Measurements from ENCODE around the gene DCHS1.

DCHS1 gene

DNA sequence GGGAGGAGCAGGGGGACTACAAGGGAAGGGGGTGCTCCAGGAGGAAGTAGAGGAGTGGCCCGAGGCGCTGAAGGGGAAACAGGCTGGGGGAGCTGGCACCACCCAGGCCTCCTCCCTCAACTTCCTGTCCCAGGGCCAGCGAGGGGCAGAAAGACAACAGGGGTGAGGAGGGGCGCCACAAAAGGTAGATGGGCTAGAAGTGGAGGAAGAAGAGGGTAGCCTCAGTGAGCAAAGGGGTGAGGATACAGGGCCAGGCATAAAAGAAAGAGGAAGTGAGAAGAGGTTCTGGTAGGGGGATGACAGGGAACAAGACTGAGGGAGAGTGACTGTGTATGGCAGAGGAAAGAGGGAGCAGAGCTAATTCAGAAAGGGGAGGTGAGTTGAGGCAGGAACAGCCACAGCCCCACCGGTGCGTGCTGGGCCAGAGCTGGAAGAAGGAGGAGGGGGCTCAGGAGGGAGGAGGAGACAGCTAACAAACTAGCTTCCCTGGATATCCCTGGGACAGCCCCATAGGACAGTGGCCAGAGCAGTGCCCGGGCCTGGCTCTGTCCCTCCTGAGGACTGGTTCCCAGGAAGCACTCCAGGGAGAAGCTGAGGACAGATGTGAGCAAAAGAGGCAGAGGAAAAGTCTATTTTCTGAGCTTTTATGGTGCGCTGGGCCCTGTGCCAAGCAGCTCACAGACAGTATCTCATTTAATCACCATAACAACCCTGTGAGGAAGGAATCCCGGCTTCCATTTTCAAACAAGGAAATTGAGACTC is 8.5 kb downstream of the DCHS1 start:
- DNase-seq, result no peak

DNA sequence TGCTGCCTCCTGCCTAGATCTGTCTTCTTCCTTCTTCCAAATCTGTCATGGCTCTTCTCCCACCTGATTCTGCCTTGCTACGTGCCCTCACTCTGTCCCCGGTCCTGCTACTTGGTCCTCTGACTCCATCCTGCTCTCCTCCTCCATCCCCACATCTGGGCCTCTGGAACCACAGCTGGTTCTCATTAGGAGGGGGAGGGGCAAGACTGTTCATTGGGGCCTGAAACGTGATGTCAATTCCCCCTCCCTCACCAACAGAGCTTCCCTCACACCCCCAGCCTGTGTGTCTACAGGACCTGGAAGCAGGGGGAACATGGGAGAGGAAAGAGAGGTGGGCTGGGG is 9.1 kb downstream of the DCHS1 start:
- no peak for DNase-seq

DNA sequence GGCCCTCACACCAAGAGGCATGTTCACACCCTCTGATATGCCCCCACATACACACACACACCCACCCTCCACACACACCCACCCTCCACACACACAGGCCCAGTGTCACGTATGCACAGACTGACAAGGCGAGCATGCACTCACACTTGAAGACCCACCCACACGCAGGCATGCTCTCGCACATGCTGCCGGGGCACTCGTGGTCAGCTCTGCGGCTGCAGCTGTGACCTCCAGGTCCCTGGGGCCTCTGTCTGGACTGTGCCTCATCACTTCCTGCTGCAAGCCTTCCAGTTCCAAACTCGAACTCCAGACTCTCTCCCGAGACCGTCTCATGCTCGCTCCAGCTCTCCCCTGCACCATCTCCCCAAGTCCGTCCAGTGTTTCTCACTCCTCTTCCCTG is 9.5 kb downstream of the DCHS1 start:
- DNase-seq, result no peak

DNA sequence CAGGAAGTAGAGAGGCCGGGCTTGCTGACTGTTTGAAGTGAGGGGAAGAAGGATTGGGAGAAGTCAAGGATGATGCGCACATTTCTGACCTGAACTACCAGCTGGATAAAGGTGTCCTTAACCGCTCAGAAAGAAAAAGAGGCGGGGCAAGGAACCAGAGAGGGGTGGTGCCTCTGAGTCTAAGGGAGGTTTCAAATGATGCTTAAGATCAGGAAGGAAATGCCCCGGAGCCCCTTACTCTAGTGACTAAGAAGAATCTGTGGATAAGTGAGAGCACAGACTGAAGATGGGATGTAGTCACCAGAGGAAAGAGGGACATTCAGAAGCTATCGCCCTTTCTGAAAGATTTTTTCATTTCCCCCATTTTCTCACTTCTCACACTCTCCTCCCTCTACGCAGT is 12.7 kb downstream of the DCHS1 start:
- no peak for DNase-seq

DNA sequence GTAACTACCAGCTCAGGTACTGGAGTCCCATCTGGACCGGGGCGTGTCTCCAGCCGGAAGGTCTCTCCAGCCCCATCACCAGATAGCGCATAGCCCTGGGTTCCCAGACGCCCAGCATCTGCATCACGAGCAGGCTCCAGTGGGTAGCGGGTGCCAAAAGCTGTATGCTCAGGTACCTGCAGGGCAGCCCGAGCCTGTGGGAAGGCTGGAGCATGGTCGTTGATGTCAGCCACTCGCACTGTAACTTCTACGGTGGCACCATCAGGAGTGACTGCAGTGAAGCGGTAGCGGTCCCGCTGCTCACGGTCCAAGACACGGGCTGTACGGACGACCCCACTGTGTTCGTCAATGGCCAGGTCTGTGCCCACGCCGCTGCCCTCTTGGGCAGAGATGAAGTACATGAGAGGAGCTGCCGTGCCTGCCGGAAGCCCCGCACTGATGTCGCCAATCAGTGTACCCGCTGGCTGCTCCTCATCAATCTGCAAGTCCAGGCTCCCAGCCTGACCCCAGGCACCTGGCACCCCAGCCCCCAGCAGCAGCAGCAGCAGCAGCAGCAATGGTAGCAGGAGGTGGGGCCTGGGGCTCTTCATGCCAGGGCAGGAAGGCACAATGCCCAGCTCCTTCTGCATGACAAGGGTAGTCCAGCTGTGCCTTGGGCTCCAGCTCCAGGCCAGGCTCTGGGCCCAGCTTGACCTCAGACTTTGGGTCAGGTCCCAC is 14.5 kb downstream of the DCHS1 start:
- DNase-seq, result no peak

DNA sequence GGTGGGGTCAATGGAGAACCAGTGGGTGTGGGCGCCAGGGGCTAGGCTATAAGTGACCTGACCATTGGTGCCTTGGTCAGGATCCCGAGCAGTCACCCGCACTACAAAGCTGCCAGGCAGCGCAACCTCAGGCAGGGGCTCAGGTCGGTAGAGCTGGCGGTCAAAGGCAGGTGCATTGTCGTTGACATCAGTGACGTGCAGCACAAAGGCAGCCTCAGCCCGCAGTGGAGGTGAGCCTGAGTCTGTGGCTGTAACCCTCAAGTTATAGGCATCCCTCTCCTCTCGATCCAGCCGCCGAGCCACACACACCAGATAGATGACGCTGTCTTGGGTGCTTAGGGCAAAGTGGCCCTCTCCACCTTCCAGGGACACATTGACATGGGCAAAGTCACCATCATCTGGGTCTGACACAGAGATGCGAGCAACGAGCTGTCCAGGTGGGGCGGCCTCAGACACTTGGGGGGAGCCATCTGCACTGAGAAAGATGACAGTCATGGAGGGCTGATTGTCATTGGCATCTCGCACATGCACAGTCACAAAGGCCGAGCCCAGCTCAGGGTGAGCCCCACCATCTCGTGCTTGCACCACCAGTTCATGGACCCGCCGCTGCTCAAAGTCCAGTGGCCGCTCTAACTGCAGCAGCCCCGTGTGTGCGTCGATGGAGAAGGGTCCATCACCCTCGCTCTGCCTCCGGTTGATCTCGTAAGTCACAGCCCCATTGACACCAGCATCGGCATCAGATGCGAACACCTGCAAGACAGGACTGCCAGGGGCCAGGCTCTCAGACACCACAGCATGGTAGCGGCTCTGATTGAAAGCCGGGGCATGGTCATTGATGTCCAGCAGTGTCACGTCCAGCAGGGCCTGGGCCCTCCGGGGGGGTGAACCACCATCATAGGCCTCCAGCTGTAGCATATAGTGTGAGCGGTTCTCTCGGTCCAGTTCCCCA is 15.3 kb downstream of the DCHS1 start:
- no peak for DNase-seq

DNA sequence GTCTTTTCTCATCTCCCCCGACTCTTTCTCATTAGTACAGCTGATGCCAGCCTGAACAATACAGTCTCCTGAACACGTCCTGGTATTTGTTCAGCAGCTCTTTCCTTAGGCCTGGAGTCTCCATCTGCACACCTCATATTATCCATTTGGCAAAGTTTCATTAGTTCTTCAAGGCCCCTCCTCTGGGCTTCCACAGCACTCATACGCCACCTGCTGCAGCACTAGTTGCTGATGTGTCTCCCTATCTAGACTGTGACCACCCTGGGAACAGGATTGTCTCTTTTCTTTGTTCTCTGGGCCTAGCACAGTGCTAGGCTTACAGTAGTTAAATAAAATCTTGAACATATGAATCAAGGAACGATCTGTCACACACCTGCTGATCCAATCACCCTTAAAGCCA is 17.2 kb downstream of the DCHS1 start:
- DNase-seq, result no peak

DNA sequence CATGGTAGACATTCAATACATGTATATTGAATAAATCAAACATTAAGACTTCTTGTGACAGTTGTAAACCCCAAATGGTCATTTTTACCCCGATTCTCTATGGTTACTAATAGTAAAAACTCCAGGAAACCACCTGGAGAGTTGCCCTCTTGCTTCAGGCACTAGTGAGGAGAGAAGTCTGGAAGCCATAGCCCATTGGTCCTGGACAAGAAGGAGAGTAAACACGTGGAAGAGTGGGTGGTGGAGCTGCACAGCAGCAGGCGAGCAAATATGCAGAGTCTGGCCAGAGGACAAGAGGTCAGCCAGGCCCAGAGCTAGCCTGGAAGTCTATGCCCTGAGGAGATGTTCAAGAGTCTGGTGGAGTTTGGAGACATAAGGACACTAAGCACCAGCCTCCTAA is 17.7 kb downstream of the DCHS1 start:
- DNase-seq, result no peak

DNA sequence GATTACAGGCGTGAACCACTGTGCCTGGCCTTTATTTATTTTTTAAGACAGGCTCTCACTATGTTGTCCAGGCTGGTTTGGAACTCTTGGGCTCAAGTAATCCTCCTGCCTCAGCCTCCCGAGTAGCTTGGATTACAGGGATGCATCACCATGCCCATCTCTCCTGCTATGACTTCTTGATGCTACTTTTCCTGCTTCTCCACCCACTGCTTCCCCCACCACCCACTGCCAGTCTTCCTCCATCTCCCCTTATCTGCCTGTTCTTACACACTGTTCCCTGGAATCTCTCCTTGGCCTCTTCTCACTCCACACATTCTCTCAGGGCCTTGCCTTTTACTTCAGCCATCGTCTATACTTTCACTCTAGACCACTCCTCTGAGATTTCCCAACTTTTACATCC is 19.1 kb downstream of the DCHS1 start:
- no peak for DNase-seq

DNA sequence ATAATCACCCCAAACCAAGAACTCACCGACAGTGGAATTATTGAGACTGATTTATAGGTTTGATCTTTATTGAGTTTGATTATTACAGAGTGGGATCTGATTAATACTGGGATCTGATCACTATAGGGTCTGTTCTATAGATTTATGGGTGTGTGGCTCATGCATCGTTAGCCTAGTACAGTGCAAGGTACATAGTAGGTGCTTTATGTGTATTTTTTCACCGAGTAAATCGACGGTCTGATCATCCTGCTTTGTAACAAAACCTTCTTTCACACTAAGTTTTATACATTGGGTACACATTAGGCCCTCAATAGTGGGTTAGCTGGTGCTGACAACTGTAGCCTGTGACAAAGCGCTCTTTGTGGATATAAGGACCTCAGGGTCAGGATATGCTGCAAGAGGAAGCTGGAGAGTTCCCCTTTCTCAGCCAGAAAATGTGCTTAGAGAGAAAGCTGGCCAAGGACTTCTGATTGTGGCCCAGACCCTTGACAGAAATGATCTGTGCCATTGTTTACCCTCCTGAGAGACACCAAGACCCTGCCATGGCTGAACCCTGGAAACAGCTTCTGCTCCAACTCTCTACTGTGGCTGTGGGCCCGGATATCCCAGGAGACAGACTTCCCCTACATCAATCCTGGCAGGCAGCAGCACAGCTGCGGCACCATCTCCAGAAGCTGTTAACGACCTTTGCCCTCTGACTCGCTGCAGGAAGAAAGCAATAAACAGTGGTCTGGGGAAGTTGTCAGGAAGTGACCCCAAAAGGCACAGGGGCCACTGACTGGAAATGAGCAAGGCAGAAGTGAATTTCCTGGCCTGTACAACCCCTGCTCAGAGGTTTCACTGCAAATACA is 20.3 kb downstream of the DCHS1 start:
- no peak for DNase-seq

DNA sequence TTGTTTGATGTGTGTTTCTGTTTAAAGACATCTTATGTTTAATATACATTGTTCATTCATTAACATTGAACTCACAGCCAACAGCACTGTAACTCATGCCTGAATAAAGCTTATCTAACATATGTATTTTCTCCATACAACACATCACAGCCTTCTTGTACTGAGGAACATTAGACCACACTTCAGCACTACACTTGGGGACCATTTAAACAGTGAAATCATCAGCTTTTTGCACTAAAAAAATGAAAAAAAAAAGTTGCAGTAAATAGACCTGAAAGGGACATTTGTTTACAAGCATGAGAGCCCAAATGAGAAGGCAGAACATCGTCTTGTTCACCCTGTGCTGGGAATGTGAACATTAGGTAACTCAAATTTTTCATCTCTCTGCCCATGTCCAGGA is 21.1 kb downstream of the DCHS1 start:
- DNase-seq, result no peak

DNA sequence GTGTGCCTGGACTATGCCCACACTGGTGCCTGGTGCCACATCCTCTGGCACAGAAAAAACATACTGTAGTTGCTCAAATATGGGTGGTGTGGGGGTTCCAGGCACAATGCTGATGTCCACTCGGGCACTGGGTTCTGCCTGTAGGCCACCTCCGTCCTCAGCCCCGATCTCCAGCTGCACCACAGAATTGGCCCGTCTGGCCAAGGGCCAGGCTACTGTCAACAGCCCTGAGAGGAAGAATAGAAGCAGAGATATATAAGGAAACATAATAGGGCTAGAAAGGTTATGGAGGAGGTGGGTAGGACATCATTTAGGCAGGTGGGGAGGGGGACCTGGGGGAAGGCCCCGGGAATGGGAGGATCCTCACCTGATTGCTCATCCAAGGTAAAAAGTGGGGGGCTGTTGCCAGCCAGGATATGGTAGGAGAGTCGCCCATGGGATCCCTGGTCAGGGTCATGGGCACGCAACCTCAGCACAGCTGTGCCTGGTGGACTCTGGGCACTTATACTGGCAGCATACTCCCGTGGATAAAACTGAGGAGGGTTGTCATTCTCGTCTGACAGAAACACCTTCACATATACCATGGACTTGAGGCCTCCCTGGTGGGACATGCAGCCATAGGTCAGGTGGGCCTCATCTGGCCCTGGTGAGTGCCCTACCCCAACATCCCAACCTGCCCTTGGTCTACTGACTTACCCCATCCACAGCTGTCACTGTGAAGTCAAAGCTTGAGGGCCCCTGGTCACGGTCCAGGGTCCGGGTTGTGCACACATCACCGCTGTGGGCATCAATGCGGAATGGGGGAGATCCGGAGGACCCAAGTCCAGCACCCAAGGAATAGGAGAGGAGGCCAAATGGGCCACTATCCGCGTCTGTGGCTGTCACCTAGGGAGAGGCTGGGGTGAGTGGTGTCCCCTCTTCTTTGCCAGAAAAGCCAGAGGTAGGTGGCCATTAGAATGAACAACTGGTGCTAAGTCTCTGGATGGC is 21.9 kb downstream of the DCHS1 start:
- DNase-seq, result no peak

DNA sequence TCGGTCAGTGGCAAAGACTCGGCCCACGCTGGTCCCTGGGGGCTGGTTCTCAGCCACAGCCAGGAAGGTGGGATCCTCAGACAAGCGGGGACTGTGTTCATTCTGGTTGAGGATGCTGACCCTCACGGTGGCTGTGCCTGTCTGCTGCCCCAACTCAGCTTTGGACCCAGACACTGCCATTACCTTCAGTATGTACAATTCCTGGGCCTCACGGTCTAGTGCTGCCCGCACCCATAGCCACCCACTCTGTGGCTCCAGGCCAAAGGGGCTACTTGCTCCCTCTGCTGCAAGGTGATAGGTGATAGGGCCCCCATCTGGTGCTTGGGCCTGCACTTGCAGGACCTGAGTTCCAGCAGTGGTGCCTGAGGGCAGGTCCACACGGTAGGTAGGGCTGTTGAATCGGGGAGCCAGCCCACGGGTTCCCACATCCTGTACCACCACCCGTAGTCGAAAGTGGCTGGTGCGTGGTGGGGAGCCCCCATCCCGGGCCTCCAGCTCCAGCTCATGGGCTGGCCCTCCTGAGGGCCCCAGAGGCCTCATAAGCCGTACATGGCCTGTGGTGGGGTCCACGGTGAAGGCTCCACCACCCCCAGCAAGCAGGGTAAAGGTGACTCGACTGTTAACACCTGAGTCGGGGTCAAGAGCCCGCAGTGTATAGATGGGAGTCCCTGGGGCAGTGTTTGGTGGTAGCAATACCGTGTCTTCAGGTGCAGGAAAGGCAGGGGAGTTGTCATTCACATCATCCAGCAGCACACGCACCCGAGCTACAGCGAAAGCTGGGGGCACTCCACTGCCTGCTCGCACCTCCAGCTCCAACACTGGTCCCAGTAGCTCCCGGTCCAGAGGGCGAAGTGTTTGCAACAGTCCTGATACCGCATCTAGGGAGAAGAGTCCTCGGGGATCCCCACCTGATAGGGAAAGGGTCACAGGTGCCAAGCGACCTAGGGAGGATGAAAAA is 23.2 kb downstream of the DCHS1 start:
- DNase-seq, result no peak

DNA sequence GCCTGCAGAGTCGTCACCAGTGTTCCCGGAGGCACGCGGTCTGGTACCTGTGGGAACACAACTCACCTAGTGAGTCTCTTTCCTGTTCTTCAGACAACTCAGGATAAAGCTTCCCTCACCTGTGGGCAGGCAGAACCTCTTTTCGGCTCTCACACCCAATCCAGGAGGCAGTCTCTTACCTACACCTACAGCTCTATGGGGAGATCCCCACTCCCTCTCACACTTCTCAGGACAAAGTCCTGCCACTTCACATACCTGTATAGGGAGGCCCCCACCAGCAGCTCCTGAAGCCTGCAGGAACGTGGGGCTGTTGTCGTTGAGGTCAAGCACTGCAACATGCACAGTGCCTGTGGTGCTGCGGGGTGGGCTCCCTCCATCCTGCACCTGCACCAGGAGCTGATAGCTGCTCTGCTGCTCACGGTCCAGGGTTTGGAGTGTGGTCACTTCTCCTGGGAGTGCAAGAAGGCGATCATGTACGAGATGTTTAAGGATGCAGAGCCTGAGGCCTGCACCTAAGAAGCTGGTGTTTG is 24.2 kb downstream of the DCHS1 start:
- no peak for DNase-seq

DNA sequence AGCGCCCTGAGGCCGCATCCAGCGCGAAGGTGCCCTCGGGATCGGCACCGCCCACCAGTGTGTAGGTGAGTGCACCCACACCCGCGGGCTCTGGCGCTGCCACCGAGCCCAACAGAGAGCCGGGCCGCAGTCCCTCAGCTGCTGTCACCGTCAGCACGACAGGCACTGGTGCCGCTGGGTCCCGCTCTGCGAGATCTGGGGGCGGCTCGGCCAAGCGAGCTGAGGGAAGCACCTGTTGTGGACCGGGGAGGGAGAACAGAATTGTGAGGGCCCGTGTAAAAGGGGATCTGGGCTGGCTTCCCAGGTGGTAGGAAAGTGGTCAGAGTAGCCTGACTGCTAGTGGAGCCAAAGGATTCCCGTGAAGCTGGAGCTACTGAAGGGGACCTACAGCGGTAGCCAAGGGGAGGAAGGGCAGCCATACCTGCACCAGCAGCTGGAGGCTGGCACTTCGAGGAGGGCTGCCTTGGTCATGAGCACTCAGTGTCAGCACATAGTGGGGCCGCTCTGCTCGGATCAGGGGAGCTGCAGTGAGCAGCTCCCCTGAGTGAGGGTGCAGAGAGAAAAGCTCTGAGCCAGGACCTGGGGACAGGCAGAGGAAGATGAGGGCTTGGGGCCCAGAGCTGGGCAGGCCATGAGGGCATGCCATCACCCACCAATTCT is 24.8 kb downstream of the DCHS1 start:
- DNase-seq, result no peak

DNA sequence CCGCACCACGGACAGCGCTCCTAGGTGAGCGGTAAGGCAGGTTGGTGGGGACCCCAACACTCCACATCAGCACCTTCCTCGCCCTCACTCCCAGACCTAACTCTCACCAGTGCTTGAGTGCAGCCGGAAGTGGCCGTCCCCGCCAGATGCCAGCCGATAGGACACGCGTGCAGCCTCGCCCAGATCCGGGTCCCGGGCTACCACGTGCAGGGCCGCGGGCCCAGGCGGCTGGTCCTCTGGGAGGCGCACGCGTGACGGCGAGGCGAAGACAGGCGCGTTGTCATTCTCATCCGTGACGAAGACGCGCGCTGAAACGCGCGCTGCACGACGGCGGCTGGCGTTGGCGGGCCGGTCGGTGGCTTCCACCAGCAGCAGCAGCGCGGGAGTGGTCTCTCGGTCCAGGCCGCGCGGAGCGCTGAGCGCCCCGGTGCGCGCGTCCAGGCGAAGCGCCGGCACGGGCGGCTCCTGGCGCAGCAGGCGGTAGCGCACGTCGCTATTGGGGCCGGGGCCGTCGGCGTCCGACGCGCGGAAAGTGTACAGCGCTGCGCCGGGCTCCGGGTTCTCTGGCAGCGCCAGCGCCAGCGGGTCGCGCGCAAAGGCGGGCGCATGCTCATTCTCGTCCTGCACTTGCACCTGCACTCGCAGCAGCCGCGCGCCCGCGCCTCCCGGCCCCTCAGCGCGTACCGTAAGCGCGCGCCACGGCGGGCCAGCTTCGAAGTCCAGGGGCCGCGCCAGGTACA is 25.5 kb downstream of the DCHS1 start:
- DNase-seq, result no peak

DNA sequence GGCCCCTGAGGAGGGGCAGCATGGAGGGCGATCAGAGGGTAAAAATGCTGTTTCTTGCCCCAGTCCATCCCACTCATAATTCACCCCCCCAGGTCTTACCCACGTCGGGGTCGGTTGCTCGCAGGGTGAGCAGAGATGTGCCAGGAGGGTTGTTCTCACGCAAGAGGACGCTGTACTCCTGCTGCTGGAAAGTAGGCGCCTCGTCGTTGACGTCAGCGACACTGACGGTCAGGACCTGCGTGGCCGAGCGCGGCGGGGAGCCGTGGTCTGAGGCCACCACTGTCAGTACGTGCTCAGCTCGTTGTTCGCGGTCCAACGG is 26.1 kb downstream of the DCHS1 start:
- DNase-seq, result no peak

DNA sequence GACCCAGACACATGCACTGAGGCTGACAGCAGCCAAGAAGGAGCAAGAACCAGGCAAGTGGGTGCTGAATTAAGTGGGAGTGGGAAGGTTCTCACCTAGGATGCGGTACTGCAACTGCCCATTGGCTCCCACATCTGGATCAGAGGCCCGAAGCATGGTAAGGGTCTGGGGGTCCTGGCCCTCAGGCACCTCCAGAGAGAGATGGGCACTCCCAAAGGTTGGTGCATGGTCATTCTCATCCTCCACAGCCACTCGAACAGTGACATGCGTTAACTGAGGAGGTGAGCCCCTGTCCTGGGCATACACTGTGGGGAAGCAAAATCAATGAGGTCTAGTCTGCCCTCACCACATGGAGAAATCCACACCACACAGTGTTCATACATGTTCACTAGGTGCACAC is 27.1 kb downstream of the DCHS1 start:
- DNase-seq, result no peak

DNA sequence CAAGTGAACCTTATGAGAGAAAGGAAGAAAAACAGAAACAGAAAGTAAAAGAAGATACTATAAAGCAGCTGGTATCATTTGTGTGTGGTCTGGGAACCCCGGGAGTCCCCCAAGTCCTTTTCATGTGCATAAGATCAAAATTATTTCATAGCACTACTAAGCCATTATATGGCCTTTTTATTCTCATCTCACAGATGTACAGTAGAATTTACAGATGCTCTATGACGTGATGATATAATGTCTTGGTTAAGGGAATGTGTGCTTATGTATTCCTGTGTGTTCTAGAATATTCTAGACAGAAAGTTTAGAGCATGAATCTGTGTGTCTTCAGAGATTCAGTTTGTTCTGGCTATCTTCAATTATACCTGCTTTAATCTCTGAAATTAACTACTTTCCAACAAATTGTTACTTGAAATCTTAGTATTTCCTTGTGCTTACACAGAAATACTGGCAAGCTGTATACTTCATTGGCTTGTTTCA is 27.8 kb downstream of the DCHS1 start:
- no peak for DNase-seq

Measured in kidney glomerular epithelial cell (primary cell).